IgD-negative memory B cell (primary cell): ENCODE measurements around the gene HACL1. TPM values are rescaled to one million over a fixed set of nuclear protein-coding genes. Genes with fewer than 3 reads are reported as not detected.

Experiments used
- H3K27ac Mint-ChIP-seq, 3 donors: one replicate each; pipeline ENCODE4 v1.8.0; 2020 to 2022; ENCODE audit warnings: mild to moderate bottlenecking in 3 of 3, mixed read lengths in 3 of 3, moderate library complexity in 1 of 3
- H3K27me3 Mint-ChIP-seq: one replicate; pipeline ENCODE4 v1.8.0; 2021; ENCODE audit warnings: mixed read lengths
- H3K36me3 Mint-ChIP-seq: one replicate; pipeline ENCODE4 v1.8.0; 2020; ENCODE audit warnings: mild to moderate bottlenecking, mixed read lengths
- H3K4me1 Mint-ChIP-seq, 3 donors: one replicate each; pipeline ENCODE4 v1.8.0; 2020 to 2022; ENCODE audit warnings: mixed read lengths in 3 of 3, mild to moderate bottlenecking in 1 of 3
- H3K4me3 Mint-ChIP-seq, 4 donors: one replicate each; pipeline ENCODE4 v1.8.0; 2020 to 2022; ENCODE audit warnings: mild to moderate bottlenecking in 4 of 4, mixed read lengths in 4 of 4, moderate library complexity in 3 of 4
- H3K9me3 Mint-ChIP-seq, 3 donors: one replicate each; pipeline ENCODE4 v1.8.0; 2020 to 2021; ENCODE audit warnings: mixed read lengths in 3 of 3, mild to moderate bottlenecking in 1 of 3
- polyA plus RNA-seq: library from polyadenylated mRNA; unstranded; fragments of 300-500 nt; fragmentation: Illumina TruSeq; gene quantifications from one replicate; pipeline ENCODE4 v1.2.3, GENCODE V29; 2021

HACL1 gene
- polyA plus RNA-seq, 1 donor from 2014 or later, result 32.0 TPM

DNA sequence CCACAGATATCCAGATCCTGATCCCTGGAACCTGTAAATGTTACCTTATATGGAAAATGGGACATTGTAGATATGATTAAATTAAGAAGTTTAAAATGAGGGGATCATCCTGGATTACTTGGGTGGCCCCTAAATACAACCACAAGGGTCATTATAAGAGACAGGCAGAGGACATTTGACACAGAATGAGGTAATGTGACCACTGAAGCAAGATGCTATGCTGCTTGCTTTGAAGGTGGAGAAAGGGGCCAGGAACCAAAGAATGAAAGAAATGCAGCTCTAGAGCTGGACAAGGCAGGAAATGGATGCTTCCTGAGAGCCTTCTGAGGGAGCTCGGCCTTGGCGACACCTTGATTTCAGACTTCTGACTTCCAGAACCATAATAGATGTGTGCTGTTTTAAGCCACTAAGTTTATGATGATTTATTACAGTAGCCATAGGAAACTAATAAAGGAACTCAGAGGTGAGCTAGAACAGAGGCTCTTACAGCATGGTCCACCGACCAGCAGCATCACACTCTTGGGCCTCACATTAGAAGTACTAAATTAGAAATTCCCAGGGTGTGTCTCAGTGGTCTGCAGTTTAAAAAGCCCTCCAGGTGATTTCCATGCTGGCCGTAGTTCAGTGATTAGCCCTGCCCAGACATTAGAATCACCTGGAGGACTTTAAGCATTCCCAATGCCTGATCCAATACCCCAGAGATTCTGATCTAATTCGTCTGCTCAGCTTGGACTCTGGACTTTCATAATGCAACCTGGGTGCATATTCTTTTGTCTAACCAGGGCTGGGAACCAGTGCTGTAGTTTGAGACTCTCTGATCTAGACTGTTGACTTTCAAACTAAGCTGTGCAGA lies 87.3 kb downstream of the HACL1 start:
- H3K4me3 Mint-ChIP-seq, result no peak overlapping the region
- H3K36me3 Mint-ChIP-seq, result peaks cover 2% of the 10 kb centered on the region
- peak overlapping the region in 1 of 3 donors; percentile 67 for H3K27ac Mint-ChIP-seq
- H3K9me3 Mint-ChIP-seq, result no peaks in the 10 kb centered on the region
- H3K4me1 Mint-ChIP-seq, result peaks cover 0 to 2% (median 0%) of the 10 kb centered on the region in 3 donors
- H3K27me3 Mint-ChIP-seq, result no peaks in the 10 kb centered on the region

DNA sequence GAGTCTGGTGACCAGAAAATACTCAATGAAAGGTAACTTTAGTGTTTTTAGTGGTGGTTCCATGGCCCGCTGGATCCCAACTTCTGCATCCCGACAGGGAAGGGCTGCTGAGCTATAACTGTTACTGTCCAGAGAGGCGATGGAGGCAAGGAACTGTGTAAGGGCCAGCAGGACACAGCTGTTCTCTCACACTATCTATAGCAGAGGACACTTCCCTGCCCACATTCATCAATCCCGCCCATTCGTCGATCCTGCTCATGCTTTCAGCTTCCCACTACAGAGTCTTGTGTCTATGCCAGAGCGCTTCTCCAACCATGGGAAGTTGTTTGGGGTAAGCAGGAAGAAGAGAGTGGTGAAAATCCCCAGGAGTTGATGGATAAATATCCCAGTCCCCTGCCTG lies 88.3 kb downstream of the HACL1 start:
- H3K4me1 Mint-ChIP-seq, result peaks cover 0 to 2% (median 0%) of the 10 kb centered on the region in 3 donors
- H3K36me3 Mint-ChIP-seq, result peaks cover under 1% of the 10 kb centered on the region

GRCh38 chr3:15512166-15512565 lies 89.2 kb downstream of the HACL1 start:
- no peaks in the 10 kb centered on the region for H3K27me3 Mint-ChIP-seq
- H3K27ac Mint-ChIP-seq, result no peak overlapping the region
- no peaks in the 10 kb centered on the region for H3K36me3 Mint-ChIP-seq
- no peaks in the 10 kb centered on the region for H3K4me1 Mint-ChIP-seq
- no peak overlapping the region for H3K4me3 Mint-ChIP-seq
- H3K9me3 Mint-ChIP-seq, result no peaks in the 10 kb centered on the region

More for the DNA sequence above, 88.3 kb downstream of the HACL1 start:
- no peaks in the 10 kb centered on the region for H3K27me3 Mint-ChIP-seq
- H3K27ac Mint-ChIP-seq, result no peak overlapping the region
- no peak overlapping the region for H3K4me3 Mint-ChIP-seq
- no peaks in the 10 kb centered on the region for H3K9me3 Mint-ChIP-seq

DNA sequence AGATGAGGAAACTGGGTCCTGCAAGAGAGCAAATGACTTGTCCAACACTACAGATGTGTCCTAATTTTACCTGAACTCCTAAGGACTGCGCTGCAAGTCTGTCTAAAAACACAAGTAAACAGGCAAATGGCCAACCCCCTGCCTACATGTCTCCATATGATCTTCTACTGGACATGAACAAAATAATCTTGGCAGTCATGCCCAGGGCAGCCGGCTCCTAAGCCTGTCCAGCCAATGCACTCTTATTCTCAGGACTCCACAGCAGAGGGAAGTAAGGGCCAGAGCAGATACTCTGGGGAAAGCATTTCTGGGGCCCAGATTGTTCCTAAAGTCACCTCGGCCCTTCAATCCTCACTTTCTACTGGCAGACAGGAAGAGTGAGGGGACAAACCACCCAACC lies 90.2 kb downstream of the HACL1 start:
- no peaks in the 10 kb centered on the region for H3K4me1 Mint-ChIP-seq
- H3K36me3 Mint-ChIP-seq, result no peaks in the 10 kb centered on the region
- no peak overlapping the region for H3K4me3 Mint-ChIP-seq
- H3K27ac Mint-ChIP-seq, result peak overlapping the region in 1 of 3 donors; percentile 52
- H3K9me3 Mint-ChIP-seq, result no peaks in the 10 kb centered on the region
- no peaks in the 10 kb centered on the region for H3K27me3 Mint-ChIP-seq

Other genes with a start within 250 kb of the HACL1 start
- 12.3 TPM for gene METTL6, start 174.0 kb downstream of the HACL1 start, polyA plus RNA-seq
- gene EAF1, start 174.0 kb downstream of the HACL1 start, polyA plus RNA-seq, result 5.4 TPM
- gene COLQ, start 79.9 kb downstream of the HACL1 start, polyA plus RNA-seq, result not detected
- gene BTD, start 176 bp upstream of the HACL1 start, polyA plus RNA-seq, result 13.0 TPM
- gene ANKRD28, start 196.4 kb upstream of the HACL1 start, polyA plus RNA-seq, result 8.8 TPM